Neural progenitor cell (in vitro differentiated cells): Measurements from ENCODE around the gene MBP.

ENCODE experiments used
- CTCF ChIP-seq: fragments of 200-600 bp; sonication (generic); IDR thresholded peaks from 2 replicates; pipeline ENCODE4 v1.5.1; 2017; ENCODE audit warnings: antibody characterized with exemption, mild to moderate bottlenecking
- EZH2 ChIP-seq: fragments of 200-600 bp; sonication (generic); IDR thresholded peaks from 2 replicates; pipeline ENCODE4 v1.6.1; 2017; ENCODE audit warnings: antibody characterized with exemption, mild to moderate bottlenecking, moderate library complexity
- EZH2phosphoT487 ChIP-seq: fragments of 200-600 bp; sonication (generic); IDR thresholded peaks from 2 replicates; pipeline ENCODE4 v1.6.1; 2017; ENCODE audit warnings: antibody characterized with exemption

GRCh38 chr18:76978616-76979015 lies 154.0 kb downstream of the MBP start:
- TF ChIP-seq CTCF (no peak), EZH2 (no peak), EZH2phosphoT487 (no peak)
